NCI-H1105 treated with DMSO at 0.1 percent for 48 hours (cell line): ENCODE results near the gene SIM1.
A peak's percentile ranks its signal among the peaks of the same experiment; 100 is the strongest.

Experiments
- DNase-seq: peaks from one replicate; lab custom pipeline; 2025; lab: John Stamatoyannopoulos, UW

The SIM1 gene

DNA sequence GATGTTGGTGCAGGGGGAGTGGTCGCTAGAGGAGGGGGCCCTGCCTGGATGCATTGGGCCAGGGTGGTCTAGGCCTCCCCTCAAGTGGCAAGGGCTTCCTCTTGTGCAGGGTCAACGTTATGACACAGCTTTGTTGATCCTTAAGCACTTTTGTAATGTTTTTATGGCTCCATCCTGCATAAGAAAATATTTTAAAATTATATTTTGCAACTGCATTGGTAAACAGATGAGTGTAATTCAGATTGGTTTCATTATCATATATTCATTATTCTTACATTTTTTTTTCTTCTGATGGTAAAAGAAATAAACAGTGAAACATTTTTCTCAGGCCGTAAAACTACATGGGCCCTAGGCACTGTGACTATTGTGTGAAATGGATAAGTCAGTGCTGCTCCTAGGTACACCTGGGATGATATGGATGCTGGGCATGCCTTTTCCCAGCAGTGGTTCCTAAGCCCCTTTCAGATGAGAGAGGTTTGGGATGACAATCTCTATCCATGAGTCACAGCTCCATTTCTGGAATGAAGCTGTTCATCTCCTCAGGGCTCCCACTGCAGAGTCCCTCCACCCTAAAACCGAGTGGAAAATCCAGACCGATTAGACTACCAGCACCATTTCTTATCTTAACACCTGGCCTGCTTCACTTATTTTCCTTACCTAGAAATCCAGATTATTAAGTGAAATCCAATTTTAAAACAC lies 5.8 kb upstream of the SIM1 start:
- DNase-seq = no peak

DNA sequence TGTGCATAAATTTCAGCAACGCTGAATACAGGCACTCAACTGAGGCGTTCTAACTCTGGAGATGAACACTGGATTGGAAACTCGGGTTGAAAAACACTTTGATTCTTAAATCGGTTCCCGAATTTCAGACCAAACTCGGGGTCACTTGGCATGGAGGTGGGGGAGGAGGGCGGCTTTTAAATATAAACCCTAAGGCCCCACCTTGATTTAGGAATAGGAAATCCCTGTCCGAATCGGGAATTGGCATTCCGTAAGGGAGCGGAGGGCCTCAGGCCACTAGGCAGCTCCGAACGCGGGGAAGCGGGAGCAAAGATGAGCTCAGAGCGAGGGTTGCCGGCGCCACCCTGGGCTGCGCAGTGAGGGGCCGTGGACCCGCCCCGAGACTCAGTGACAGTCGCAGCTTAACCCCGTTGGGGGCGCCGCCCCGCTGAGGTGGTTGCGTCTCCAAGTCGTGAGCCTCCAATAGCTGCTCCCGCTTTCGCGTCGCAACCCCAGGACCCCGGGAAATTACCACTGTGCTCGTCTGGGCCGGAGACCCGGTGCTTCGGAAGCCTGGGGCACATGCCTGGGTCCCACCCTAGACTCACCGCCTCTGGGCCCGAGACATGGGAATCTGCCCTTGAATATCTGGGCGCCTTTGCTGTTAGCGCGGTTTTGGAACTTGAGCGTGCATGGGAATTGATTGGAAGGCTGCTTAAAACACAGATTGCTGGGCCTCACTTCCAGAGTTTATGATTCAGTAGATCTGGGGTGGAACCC lies 4.6 kb upstream of the SIM1 start:
- DNase-seq = no peak

DNA sequence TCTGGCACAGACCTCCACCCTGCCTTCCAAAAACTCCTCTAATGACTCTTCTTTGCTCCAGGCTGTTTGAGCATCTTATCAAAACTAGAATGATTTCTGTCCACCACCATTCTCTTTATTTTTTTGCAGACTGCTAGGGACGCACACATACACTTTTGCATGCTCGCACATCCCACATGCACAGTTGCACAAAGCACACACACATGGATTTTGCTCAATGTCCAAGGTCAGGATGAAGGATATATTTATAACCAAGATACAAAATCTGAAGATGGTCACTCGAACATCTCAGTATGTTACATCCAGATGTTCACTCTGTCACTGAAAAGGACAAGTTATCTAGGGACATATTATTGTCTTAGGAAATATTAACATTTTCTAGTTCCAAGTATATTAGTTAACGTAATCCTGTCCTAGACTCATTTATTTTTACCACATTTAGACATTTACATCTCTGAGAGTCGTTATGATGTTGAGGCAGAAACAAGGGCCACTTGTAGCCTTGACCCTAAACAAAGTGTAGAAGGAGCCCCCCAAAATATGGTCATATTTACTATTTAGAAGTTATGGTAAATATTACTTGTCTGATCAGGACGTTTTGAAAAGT lies 3.4 kb upstream of the SIM1 start:
- DNase-seq = no peak

DNA sequence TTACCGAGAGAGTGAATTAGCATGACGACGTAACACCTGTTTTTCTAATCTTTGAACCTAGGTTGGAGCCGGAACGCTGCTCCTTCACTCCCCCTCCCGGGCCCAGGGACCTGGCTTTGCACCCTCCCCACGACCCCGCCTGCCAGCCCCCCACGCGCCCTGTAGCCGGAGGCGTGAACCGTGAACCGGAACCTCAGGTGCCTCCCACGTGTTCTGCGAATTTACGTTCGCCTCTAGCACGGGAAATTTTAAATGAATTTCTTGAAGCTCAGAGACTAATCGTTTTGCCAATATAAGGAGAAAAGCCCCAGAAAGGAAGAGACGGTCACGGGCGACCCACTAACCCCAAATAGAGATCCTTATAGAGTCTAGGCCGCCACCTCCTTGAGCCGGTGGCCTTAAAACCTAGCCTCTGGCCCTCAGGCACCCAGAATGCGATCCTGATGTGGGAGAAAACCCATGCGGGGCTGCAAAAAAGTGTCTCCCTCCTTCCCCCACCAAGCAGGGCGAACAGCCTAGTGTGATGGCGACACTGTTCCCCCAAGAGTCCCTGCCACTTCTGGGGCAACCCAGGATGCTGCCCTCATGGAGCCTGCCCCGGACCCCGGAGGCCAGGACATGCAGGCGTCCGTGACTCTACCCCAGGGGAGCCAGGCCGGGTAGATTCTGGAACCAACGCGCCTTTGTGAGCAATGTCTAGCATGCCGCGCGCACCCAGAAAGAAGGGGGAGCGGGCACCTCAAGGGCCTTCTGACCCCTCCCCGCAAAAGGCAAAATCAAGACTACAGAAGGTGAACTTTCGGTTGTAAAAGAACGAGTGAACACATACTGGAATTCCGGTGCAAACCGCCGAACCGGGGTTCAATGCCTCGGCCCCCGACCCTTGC lies 2.7 kb upstream of the SIM1 start:
- no peak for DNase-seq

DNA sequence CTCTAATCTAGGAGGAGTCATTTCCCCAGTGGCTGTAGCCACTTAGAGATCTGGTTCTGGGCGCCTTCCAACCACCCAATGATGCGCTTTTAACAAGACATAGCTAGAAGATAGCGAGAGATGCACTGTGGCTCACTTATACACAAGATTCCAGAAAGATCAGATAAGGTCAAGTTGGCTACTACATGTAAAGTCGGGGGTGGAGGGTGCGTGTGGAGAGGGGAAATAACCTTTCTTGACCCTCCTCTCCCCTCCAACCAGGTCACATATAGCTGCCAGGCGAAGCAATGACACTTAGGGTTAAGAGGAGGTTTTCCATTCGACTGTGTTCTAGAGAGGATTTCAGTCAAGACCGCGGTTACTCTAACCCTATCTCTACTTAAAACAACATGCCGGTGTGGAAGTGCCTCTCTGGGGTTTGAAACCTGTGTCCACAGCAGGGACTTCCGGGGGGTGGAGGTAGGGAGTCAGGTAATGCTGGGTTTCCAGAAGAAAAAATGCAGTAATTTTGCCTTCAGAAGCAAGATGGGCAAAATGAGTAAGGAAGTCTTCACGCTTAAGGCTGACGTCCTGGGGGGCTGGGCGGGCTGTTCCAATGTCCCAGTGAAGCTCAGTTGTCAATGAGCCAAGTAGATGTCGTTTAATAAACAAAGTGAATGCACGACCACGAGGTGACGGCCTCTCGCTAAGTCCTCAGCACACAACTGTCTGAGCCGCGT lies 1.8 kb upstream of the SIM1 start:
- DNase-seq = no peak

DNA sequence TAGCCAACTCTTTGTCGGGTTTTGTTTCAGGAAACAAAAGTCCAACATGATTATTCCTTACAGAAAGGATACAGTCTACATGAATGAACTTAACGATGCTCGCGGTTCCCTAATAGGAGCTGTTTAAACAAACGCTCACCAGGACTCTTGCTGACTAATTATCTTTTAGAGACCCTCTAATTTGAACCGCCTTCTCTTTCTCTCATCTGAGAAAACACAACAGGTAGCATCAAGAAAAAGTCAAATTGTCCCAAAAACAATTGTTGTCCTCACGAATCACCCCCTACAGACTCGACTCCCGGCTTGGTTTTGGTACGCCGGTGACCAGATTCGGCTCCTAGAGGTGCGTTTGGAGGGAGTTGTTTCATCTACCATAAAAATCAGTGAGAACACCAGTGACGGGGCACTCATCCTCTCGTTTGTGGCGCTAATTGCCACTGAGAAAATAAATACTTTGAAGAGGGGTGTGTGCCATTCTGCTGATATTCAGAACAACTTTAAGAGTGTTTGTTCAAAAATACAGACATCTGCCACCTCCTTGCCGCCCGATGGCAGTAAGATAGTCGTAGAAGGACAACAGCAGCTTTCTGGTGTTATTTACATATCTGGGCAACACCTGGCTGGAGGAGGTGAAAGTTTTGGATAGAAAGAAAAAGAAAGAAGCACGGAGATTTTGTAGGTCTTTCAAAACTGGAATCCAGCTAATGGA lies 1.1 kb upstream of the SIM1 start:
- peak; percentile 63 for DNase-seq

DNA sequence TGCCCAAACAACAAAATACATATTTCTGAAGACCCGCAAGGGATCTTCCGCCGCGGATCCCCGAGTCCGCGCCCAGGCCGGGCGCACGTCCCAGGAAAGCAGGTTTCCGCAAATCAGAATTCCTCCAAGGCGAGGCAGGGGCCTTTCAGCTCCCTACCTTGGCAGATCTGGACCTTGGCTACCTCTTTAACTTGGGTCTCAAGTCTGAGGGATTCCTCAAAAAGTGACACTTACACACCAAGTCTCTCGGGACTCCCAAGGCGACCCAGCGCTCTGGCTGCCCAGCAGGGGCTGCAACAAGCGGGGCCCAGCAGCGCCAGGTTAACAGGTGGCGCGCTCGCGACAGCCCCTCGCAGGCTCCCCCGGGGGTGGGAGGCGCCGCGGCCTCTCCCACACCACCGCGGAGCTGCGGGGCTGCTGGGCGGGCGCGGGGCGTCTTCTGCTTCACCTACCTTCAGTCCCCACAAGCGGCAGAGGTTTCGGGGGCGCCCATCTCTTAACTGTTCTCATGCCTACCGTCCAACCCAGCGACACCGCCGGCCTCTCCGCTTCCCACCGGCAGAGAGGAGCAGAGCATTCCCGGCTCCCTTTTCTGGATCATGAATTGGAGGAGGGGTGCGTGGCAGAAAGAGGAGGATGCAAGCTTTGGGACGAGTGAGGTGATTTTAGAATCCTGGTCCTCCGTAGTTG lies 414 bp downstream of the SIM1 start:
- no peak for DNase-seq

DNA sequence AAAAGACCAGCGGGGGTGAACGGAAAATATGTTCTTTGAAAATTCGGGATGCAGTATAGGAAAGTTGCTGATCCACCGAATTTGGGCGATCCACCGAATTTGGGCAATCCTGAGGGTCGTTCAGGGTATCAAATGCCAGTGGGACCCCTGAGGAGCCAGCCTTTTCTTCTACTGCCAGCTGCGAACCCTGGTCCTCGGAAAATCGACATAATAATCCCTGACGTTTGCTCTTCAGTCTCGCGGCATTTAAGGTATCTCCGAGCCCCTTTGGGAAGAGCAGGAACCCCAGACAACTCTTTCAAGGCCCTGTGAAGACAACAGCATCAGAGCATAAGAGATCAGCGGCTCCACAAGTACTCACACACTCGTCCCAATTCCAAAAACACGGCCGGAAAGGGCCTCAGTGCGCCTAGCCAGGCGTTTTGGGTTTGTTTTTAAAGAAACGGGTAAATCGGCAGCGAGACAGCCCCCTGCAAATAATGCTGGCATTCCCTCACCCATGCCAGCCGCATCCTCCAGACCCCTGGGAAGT lies 1.0 kb downstream of the SIM1 start:
- no peak for DNase-seq

DNA sequence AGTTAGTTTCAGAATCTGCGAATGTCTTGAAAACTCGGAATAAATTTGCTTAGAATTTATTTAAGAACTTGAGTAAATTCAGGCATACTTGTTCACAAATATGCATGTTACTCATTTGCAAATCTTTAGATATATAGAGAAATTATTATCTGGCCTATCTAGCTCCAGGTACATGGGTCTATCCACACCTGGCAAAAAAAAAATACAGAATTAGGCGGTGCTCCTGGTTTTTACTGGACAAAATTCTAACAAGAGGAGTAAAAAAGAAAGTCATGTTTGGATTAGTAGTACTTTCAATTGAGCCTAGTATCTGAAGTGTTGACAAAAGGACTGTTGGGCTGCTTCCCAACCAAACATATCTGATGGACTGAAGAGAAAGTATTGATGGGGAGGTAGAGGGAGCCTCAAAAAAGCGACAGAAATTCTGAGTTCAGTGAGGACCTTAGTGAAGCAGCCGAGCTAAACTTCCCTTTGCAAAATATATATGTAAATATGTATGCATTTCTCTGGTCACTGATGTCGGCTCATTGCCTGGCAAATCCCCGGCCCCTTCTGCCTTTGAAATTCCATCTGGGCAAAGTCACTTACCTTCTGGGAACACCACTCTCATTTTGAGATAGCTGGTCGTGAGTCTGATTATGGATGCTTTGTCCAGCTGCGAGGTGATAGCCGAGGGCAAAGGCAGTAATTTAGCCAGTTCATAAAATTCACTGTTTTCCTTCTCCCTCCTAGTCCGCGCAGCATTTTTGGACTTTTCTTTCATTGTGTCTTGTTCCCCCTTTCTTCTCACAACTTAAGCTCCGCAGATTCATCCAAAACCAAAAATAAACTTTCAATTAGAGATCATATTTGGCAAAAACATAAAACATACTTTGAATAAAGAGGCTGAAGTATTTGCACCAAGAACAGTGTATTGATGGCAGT lies 1.8 kb downstream of the SIM1 start:
- DNase-seq = no peak

DNA sequence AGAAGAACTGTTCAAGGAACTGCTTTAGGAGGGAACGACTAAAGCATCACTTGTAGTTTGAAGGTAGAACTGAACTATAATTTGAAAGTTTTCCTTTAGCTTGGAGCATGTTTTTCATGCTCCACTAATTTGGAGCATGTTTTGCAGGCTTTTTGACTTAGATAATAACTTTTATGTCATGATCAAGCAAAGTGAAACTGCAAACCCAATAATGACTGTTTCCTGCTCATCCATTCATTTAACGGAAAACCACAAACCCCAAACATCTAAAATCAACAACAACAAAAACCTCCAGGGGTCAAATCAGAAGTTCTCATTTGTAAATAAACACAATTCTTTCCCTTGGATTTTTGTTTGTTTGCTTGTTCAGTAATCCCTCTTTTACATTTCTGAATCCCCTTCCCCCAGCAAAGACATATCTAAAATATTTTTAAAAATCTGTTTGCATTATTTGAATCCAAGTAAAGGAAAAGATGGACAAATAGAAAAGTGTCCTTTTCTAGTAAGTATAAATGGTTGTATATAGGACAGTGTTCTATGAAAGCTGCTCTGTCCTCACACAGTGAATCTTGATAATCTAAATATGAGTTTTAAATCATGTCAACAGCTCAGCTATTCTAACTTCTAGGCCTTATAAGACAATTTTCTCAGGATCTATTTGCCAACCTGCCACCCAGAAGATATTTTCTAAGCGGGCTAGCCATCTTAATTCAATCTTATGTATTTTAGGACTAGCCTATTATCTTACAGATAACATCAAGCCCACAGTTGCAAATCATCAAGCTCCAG lies 2.6 kb downstream of the SIM1 start:
- no peak for DNase-seq

DNA sequence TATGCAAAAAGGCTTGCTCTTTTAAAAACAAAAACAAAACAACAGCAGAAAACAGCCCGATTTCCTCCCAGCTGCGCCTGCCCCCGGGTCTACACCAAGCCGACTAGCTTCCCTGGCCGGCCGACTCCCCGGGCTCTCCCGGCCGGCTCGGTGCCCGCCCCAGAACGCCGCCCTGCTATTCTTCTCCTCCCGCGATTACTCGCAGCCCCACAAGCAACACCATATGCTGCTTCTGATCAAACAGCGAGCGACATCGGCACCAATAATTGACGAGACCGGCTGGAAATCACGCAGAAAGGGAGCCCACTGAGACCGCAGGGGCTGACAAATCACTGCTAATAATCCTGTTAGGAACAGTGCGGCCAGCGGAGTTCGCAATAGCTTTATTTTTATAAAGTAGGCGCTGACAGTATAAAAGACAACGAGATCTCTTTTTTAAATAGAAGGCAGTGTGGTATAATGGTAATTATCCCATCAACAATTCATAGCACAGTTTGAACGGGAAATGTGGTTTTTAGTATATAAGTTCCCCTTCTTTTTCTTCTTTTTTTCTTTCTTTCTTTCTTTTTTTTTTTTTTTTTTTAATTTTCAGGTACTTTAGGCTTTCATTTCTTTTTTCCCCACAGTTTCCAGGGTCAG lies 3.3 kb downstream of the SIM1 start:
- DNase-seq = peak; percentile 66

DNA sequence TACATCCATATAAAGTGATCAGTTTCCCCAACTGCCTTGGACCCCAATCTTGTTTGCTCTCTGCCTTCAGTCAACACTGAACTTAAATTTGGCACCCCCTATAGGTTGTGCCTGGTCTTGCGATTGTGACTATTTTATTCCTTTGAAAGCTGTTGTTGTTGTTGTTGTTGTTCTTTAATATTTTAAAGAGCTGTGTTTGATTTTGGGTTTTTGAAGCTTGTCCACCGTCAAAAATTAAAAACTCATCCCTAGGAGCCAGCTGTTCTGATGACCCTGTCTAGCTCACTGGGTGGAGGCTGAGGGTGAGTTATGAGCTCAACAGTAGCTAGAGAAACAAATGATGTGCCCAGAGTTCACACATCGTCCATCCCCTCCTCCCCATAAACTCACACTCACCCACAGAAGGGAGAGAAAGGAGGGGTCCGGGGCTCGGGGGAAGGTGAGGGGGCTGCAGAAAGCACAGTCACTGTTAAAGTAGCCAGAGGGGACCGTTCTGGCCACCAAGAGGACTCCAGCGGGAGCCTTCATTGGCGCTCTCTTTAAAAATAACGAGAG lies 4.0 kb downstream of the SIM1 start:
- DNase-seq = peak; percentile 53

DNA sequence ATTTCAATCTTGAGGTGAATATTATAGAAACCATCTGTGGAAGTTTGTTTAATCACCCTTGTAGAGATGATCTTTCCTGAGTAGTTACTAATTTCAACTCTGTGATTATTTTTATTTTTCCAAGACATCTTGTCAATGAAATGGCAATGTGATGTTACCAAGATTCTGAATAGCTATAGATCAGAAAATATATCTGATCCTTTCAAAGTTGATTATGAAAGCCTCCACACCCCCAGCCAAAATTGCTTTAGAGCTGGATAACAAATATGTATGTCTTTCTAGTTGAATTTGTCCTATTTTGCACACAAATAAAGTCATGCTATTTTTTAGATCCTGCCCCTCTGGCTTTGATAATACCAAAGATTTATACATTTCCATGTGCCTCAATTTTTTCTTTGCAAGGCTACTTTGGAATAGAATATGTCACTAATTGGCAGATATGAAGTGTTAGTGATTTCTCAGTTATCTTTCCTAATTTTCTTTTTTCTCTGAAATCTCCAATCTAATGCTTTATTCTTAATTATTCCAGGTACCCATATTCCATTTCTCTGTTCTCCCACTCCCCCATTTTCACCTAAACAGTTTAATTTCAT lies 5.0 kb downstream of the SIM1 start:
- DNase-seq = no peak

DNA sequence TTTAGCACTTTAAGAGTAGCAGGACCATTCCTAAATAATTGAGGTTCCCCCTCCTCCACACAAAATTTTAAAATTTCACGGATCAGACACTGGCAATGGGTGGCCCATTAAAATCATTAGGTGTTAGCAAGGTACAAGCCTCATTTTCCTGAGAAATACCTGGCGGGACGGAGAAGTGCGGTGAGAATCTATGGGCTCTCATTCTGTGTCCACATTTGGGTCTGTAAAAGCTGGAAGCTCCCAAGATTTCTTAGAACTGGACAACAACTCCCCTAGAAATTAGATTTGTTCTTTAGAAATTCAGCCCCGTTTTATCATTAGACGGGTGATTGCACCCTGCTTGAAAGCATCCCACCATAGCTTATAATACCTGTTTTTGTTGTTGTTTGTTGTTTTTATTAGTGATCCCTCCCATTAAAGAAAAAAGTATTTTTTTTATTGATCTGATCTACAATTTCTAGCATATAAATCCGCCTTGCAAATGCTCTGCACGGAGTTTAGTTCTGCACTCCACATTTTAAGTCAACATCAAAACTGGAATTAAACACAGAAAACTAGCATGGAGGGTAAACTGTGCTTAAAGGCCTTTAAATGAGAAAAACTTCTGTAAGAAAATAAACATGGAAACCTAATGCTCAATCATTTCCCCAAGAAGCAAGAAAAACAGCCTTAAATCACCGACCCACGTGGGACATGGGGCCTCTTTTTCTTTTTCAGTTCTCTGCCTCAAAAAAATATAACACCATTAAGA lies 5.7 kb downstream of the SIM1 start:
- no peak for DNase-seq

DNA sequence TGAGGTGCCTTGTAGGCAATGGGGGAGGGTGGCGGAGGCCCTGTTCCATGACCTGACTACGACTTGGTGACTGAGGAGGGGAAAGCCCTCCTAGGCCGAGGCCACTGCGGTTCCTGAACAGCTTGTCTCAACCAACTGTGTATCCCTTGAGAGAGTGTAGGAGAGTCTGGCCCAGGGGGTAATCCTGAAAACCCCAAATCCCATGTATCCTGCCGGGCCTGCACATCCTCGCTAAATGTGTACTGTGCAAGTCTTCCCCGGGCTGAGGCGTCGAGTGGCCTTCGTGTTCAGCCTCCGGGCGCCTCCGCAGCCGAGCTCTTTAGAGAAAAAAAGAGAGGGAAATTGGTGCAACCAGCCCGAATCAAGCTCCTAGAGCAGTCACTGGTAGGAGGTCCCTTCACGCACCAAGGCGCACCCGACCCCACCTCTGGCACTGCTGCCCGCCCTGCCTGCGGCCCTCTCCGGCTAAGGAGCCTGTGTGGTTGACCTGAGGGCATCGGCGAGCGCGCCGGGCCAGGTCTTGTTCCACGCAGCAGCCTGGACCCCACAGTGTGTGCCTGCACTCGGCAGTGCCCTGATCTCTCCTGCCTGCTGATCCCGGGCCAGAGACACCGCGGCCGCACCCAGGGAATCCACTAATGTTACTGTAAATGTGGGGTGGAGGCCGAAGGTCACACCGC lies 7.3 kb downstream of the SIM1 start:
- DNase-seq = no peak

DNA sequence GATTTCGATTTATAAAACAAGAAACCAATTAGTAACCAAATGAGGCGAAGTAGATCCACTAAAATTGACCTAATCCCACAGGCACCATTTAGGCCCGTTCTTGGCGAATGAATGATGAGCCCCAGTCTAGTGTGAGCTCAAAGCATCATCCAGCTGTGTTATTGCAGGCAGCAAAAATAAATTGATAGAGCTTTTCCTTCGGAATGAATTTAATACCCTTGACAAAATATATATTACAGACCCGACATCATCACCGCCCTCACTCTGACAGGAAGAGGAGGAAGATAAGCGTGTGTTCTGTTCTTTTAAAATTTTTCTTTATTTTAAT lies 7.8 kb downstream of the SIM1 start:
- DNase-seq = no peak
